Measurements from ENCODE around the gene SPRR2F. TPM values are rescaled to one million over a fixed set of nuclear protein-coding genes. Genes with fewer than 3 reads are reported as not detected.

SPRR2F gene, protein sequence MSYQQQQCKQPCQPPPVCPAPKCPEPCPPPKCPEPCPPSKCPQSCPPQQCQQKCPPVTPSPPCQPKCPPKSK
- total RNA-seq (10 to 100 TPM; 12.7 to 93.3 (median 62.3) TPM), polyA plus RNA-seq (100 to 1,000 TPM in 1 of 2 donors, 10 to 100 TPM in 1; 54.7 to 109 TPM)
- long read RNA-seq, donor 1, partial matches to known transcripts = 0 of 23 reads
- long read RNA-seq, donor 1, other reads (novel, unspliced or antisense) = 23 of 23 reads
- long read RNA-seq, donor 2, partial matches to known transcripts = 13 of 13 reads
- long read RNA-seq, donor 2, other reads (novel, unspliced or antisense) = 0 of 13 reads
- long read RNA-seq, donor 3, partial matches to known transcripts = 3 of 3 reads
- long read RNA-seq, donor 3, other reads (novel, unspliced or antisense) = 0 of 3 reads

DNA sequence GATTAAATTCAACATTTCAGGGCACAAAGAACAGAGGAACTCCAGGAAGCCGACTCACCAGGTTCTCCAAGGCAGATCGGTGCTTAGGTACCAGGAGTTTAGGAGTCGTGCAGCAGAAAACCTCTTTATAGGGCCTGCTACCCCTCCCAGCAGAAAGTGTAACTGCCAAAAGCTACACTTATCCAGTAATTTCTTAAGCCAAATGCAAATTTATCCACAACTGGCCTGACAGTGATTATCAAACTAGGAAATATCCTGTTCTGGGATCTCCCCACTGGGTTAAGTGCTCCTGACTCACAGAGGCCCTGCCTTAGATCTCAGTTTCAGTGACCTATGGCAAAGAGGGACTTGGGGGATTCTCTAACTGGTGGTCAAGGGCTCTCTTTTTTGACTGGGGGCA is at the start of gene SPRR2F:
TSS of gene SPRR2F (minus strand) at position 101 of the 400 bp plus-strand sequence. CDS start 783 bp downstream, outside the sequence.
- TF ChIP-seq POLR2A (IDR thresholded peaks at IDR 0.05) = no peak
- TF ChIP-seq EP300 (IDR thresholded peaks at IDR 0.05) = no peak
- TF ChIP-seq, protein P1, sequence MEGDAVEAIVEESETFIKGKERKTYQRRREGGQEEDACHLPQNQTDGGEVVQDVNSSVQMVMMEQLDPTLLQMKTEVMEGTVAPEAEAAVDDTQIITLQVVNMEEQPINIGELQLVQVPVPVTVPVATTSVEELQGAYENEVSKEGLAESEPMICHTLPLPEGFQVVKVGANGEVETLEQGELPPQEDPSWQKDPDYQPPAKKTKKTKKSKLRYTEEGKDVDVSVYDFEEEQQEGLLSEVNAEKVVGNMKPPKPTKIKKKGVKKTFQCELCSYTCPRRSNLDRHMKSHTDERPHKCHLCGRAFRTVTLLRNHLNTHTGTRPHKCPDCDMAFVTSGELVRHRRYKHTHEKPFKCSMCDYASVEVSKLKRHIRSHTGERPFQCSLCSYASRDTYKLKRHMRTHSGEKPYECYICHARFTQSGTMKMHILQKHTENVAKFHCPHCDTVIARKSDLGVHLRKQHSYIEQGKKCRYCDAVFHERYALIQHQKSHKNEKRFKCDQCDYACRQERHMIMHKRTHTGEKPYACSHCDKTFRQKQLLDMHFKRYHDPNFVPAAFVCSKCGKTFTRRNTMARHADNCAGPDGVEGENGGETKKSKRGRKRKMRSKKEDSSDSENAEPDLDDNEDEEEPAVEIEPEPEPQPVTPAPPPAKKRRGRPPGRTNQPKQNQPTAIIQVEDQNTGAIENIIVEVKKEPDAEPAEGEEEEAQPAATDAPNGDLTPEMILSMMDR (IDR thresholded peaks at IDR 0.05) = no peak

DNA sequence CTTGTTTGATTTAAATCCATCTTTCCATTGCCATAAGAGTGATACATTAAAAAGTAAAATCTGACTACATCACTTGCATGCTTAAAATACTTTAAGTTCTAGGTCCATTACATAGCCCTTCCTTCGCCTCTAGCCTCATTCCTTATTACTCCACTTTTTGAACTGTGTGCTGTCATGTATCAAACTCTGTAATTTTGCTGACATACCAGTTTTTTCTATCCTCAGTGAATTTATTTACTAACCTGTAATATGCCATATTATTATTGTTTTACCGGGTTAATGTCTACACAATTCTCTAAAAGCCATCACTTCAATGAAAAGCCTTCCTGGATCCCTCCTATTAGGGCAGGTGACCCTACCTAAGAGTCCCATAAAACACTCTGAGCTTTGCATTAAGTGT is 42.2 kb upstream of the SPRR2F start:
- Histone ChIP-seq H3K4me1 (ENCODE audit: insufficient read depth) (no peaks in the 10 kb centered on the region), H3K27me3 (no peaks in the 10 kb centered on the region), H3K36me3 (no peaks in the 10 kb centered on the region), H3K27ac (no peak overlapping the region), H3K4me3 (no peak overlapping the region), H3K9me3 (no peaks in the 10 kb centered on the region)
- intact Hi-C loops (cut with DNase I) = no loop called here
- WGBS, 3 donors = 90 to 96% (median 92%) methylated on average over 2 of the region's 2 CpGs
- TF ChIP-seq EP300 (IDR thresholded peaks at IDR 0.05) = no peak
- TF ChIP-seq, protein P1 (IDR thresholded peaks at IDR 0.05) = no peak
- no peak for TF ChIP-seq POLR2A (IDR thresholded peaks at IDR 0.05)
- no peak for DNase-seq

More for the DNA sequence above, at the start of gene SPRR2F:
- intact Hi-C loops (cut with DNase I) = no loop called here
- 87 to 91% (median 89%) methylated on average over 3 of the region's 3 CpGs for WGBS, 3 donors
- Histone ChIP-seq H3K27ac (no peak within 1 kb of the TSS), H3K4me3 (no peak within 1 kb of the TSS), H3K4me1 (ENCODE audit: insufficient read depth) (peaks cover 1% of the 10 kb centered on the region), H3K36me3 (no peaks in the 10 kb centered on the region), H3K27me3 (no peaks in the 10 kb centered on the region), H3K9me3 (no peaks in the 10 kb centered on the region)
- DNase-seq = no peak

DNA sequence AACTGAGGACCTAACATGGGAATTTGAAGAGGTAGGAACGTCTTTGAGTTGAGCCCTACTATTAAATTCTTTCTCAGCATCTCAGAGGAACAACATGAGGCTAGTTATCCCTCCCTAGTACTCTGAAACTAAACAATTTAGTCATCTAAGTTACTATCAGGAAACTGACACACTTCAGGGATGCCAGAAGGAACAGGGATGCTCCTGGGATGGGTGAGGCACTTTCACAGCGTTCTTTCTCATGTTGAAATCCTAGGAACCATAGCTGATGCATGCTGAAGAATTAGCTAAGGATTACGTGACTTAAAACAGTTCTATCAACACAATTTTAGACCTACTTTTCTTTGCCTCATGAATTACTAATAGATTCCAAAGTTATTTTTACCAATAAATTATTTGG is 39.2 kb upstream of the SPRR2F start:
- 81 to 86% (median 84%) methylated on average over 3 of the region's 3 CpGs for WGBS, 3 donors
- DNase-seq = no peak
- H3K9me3 ChIP-seq = no peaks in the 10 kb centered on the region
- TF ChIP-seq POLR2A (IDR thresholded peaks at IDR 0.05) = no peak
- H3K4me1 ChIP-seq (ENCODE audit: insufficient read depth) = no peaks in the 10 kb centered on the region
- no peak overlapping the region for H3K27ac ChIP-seq
- H3K27me3 ChIP-seq = no peaks in the 10 kb centered on the region
- H3K36me3 ChIP-seq = no peaks in the 10 kb centered on the region
- H3K4me3 ChIP-seq = no peak overlapping the region
- intact Hi-C loops (cut with DNase I) = no loop called here

DNA sequence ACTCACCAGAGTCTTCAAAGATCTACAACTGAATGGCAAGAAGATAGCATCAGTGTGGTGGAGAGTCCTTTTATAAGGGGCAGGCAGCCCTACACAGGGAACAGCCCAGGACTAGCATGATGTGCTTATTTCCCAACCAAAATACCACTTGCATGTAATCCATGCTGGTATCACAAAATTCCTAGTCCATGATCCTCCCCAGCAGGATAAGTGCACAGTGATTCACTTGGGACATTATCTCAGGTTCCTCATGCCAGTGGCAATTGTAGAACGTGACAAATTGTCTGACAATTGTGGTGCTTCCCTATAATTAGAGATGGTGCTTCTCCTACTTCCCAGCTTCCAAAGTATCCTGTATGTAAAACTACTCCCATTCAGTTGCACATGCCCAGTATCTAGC is 37.5 kb upstream of the SPRR2F start, which contains the start of gene SPRR2G:
TSS of gene SPRR2G (minus strand) at position 45 of the 400 bp plus-strand sequence. CDS start 780 bp downstream, outside the sequence.
- WGBS, 3 donors = 76 to 84% (median 76%) methylated on average over 1 of the region's 1 CpG

More for the DNA sequence above, 37.5 kb upstream of the SPRR2F start, which contains the start of gene SPRR2G:
- H3K27ac ChIP-seq = no peak within 1 kb of the TSS
- no peak for DNase-seq
- H3K4me3 ChIP-seq = no peak within 1 kb of the TSS
- no peaks in the 10 kb centered on the region for H3K4me1 ChIP-seq (ENCODE audit: insufficient read depth)
- intact Hi-C loops (cut with DNase I) = no loop called here
- no peaks in the 10 kb centered on the region for H3K9me3 ChIP-seq
- TF ChIP-seq, protein P1 (IDR thresholded peaks at IDR 0.05) = no peak
- TF ChIP-seq POLR2A (IDR thresholded peaks at IDR 0.05) (no peak), EP300 (IDR thresholded peaks at IDR 0.05) (no peak)
- no peaks in the 10 kb centered on the region for H3K27me3 ChIP-seq
- no peaks in the 10 kb centered on the region for H3K36me3 ChIP-seq

All from ovary (tissue), 10 donors.